Testis (tissue), 3 donors: ENCODE measurements around the gene WDFY4. TPM values are rescaled to one million over a fixed set of nuclear protein-coding genes. Genes with fewer than 3 reads are reported as not detected.

Source experiments
- DNase-seq: peaks from one replicate; pipeline ENCODE4 v3.0.0-alpha.2; 2019
- H3K27ac ChIP-seq, 2 donors: fragments of 200-600 bp; sonication (generic); one replicate each; pipeline ENCODE4 v1.5.1; 2019
- H3K27me3 ChIP-seq: fragments of 200-600 bp; sonication (generic); one replicate; pipeline ENCODE4 v1.5.1; 2019
- H3K36me3 ChIP-seq: fragments of 200-600 bp; sonication (generic); one replicate; pipeline ENCODE4 v1.5.1; 2017; ENCODE audit warnings: low read depth; ENCODE audit errors: missing control alignments
- H3K4me1 ChIP-seq: fragments of 200-600 bp; sonication (generic); one replicate; pipeline ENCODE4 v1.5.1; 2019
- H3K4me3 ChIP-seq, 2 donors: fragments of 200-600 bp; sonication (generic); one replicate each; pipeline ENCODE4 v1.5.1; 2017 to 2019
- H3K9me3 ChIP-seq: fragments of 200-600 bp; sonication (generic); one replicate; pipeline ENCODE4 v1.5.1; 2017
- POLR2A ChIP-seq: fragments of 450-650 bp; IDR thresholded peaks from one replicate; pipeline ENCODE4 v1.6.1; 2017; ENCODE audit warnings: antibody characterized with exemption, mild to moderate bottlenecking, moderate library complexity
- WGBS, 2 donors: methylation state at CpG; one replicate each; pipeline ENCODE4 v1.1.5; 2018; 5-methylcytosine and 5-hydroxymethylcytosine counted together
- intact Hi-C: fragments of 100-400 bp; cut with DNase I; formaldehyde crosslinking; loops from one replicate; pipeline ENCODE4 v1.15.1; 2023; ENCODE audit warnings: low total_unique reads
- polyA plus RNA-seq: library from polyadenylated mRNA; stranded (reverse); fragments of 350-450 nt; fragmentation: Illumina TruSeq; extraction: RNeasy Lipid Tissue Mini Kit (QIAGEN cat#74804); gene quantifications from one replicate; pipeline ENCODE4 v1.2.3, GENCODE V29; 2014; ENCODE audit warnings: low read depth, low replicate concordance; ENCODE audit not compliant: insufficient read depth
- total RNA-seq, 2 donors: library from RNA; depleted of rRNA; stranded (reverse); fragments of >200 nt; gene quantifications; one replicate each; pipeline ENCODE4 v1.2.3, GENCODE V29; 2016
- TF ChIP-seq, protein P1 (sequence below), 3 experiments: fragments of 450-650 bp in 2 of 3; fragments of 200-600 bp in 1 of 3; sonication (generic) in 1 of 3; IDR thresholded peaks; one replicate each; pipeline ENCODE4 v1.5.1; 2016 to 2019; ENCODE audit warnings: antibody characterized with exemption in 3 of 3, mild to moderate bottlenecking in 2 of 3, moderate library complexity in 1 of 3

Gene WDFY4
- total and polyA plus RNA-seq, 3 donors from 2014 or later: 10.2 to 21.5 (median 18.4) TPM

- 90 to 95% methylated on average over 10 to 12 of the region's 12 CpGs for WGBS, 2 donors
- intact Hi-C loops: no loop called here
- no peak for TF ChIP-seq POLR2A
- TF ChIP-seq, protein P1, sequence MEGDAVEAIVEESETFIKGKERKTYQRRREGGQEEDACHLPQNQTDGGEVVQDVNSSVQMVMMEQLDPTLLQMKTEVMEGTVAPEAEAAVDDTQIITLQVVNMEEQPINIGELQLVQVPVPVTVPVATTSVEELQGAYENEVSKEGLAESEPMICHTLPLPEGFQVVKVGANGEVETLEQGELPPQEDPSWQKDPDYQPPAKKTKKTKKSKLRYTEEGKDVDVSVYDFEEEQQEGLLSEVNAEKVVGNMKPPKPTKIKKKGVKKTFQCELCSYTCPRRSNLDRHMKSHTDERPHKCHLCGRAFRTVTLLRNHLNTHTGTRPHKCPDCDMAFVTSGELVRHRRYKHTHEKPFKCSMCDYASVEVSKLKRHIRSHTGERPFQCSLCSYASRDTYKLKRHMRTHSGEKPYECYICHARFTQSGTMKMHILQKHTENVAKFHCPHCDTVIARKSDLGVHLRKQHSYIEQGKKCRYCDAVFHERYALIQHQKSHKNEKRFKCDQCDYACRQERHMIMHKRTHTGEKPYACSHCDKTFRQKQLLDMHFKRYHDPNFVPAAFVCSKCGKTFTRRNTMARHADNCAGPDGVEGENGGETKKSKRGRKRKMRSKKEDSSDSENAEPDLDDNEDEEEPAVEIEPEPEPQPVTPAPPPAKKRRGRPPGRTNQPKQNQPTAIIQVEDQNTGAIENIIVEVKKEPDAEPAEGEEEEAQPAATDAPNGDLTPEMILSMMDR (IDR thresholded peaks at IDR 0.05): no peak
- Histone ChIP-seq H3K27ac (no peak overlapping the region), H3K9me3 (no peaks in the 10 kb centered on the region), H3K27me3 (no peaks in the 10 kb centered on the region), H3K4me1 (no peaks in the 10 kb centered on the region), H3K4me3 (no peak overlapping the region), H3K36me3 (no peaks in the 10 kb centered on the region)
- no peak for DNase-seq
Measured at GRCh38 chr10:48974510-48975156, 290.0 kb downstream of the WDFY4 start.

- peak; percentile 64 for DNase-seq
- no peak overlapping the region for H3K27ac ChIP-seq
- H3K4me1 ChIP-seq: peaks cover under 1% of the 10 kb centered on the region
- TF ChIP-seq POLR2A: no peak
- TF ChIP-seq, protein P1 (IDR thresholded peaks at IDR 0.05): peak in 2 of 3 experiments; percentile 20 to 48
- intact Hi-C loops: no loop called here
- H3K27me3 ChIP-seq: no peaks in the 10 kb centered on the region
- H3K4me3 ChIP-seq: no peak overlapping the region
- no peaks in the 10 kb centered on the region for H3K9me3 ChIP-seq
- H3K36me3 ChIP-seq: no peaks in the 10 kb centered on the region
Measured at GRCh38 chr10:48976196-48976595, 291.5 kb downstream of the WDFY4 start.

- peaks cover 5% of the 10 kb centered on the region for H3K4me1 ChIP-seq
- H3K27me3 ChIP-seq: no peaks in the 10 kb centered on the region
- intact Hi-C loops: no loop called here
- H3K9me3 ChIP-seq: no peaks in the 10 kb centered on the region
- DNase-seq: no peak
- H3K4me3 ChIP-seq: no peak overlapping the region
- 82 to 94% methylated on average over 5 of the region's 5 CpGs for WGBS, 2 donors
- H3K27ac ChIP-seq: no peak overlapping the region
- TF ChIP-seq, protein P1 (IDR thresholded peaks at IDR 0.05): no peak
- TF ChIP-seq POLR2A: no peak
- H3K36me3 ChIP-seq: no peaks in the 10 kb centered on the region
Measured at GRCh38 chr10:48978318-48978717, 293.6 kb downstream of the WDFY4 start.

GRCh38 chr10:48981310-48981907 lies 296.7 kb downstream of the WDFY4 start:
- 38 to 42% methylated on average over 12 of the region's 12 CpGs for WGBS, 2 donors
- Histone ChIP-seq H3K27me3 (no peaks in the 10 kb centered on the region), H3K4me3 (no peak overlapping the region), H3K36me3 (no peaks in the 10 kb centered on the region), H3K4me1 (peaks cover 5% of the 10 kb centered on the region), H3K27ac (no peak overlapping the region), H3K9me3 (no peaks in the 10 kb centered on the region)
- no peak for TF ChIP-seq POLR2A
- TF ChIP-seq, protein P1 (IDR thresholded peaks at IDR 0.05): peak; percentile 59 to 75 (median 66)
- DNase-seq: peak; percentile 69
- intact Hi-C loops: no loop called here

- Histone ChIP-seq H3K4me3 (no peak overlapping the region), H3K27ac (no peak overlapping the region), H3K9me3 (no peaks in the 10 kb centered on the region), H3K36me3 (no peaks in the 10 kb centered on the region), H3K4me1 (peaks cover 5% of the 10 kb centered on the region), H3K27me3 (no peaks in the 10 kb centered on the region)
- intact Hi-C loops: no loop called here
- 84 to 97% methylated on average over 5 of the region's 5 CpGs for WGBS, 2 donors
- no peak for DNase-seq
- TF ChIP-seq, protein P1 (IDR thresholded peaks at IDR 0.05): no peak
- no peak for TF ChIP-seq POLR2A
Measured at GRCh38 chr10:48982584-48982983, 297.9 kb downstream of the WDFY4 start.
